Upper lobe of left lung (tissue), 4 donors: ENCODE measurements around the gene NCMAP.

ENCODE experiments used
- POLR2A ChIP-seq, 4 donors: fragments of 450-650 bp; IDR thresholded peaks; one replicate each; pipeline ENCODE4 v1.5.1; 2016 to 2017; ENCODE audit warnings: antibody characterized with exemption in 4 of 4, mild to moderate bottlenecking in 2 of 4
- POLR2AphosphoS5 ChIP-seq, 2 donors: sonication (generic); formaldehyde crosslinking; IDR thresholded peaks; one replicate each; pipeline ENCODE4 v1.5.1; 2017; ENCODE audit warnings: antibody characterized with exemption in 2 of 2
- TF ChIP-seq, protein P1 (sequence below), 6 experiments: fragments of 450-650 bp in 4 of 6; fragments of 200-600 bp in 2 of 6; sonication (generic) in 2 of 6; IDR thresholded peaks; one replicate each; pipeline ENCODE4 v1.5.1; 2016 to 2019; ENCODE audit warnings: antibody characterized with exemption in 6 of 6

DNA sequence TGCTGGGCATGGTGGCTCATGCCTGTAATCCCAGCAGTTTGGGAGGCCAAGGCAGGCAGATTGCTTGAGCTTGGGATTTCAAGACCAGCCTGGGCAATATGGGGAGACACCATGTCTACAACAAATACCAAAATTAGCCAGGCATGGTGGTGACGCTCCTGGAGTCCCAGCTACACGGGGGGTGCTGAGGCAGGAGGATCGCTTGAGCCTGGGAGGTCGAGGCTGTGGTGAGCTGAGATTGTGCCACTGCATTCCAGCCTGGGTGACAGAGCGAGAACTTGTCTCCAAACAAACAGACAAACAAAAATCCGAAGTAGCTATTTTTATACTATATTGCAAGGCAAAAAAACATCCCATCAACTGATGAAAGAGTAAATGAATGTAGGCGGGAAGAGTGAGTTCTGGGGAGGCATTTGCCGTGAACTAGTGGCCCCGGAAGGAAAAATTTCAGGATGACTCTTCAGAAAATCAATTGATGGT is 40.6 kb downstream of the NCMAP start:
- TF ChIP-seq, protein P1, sequence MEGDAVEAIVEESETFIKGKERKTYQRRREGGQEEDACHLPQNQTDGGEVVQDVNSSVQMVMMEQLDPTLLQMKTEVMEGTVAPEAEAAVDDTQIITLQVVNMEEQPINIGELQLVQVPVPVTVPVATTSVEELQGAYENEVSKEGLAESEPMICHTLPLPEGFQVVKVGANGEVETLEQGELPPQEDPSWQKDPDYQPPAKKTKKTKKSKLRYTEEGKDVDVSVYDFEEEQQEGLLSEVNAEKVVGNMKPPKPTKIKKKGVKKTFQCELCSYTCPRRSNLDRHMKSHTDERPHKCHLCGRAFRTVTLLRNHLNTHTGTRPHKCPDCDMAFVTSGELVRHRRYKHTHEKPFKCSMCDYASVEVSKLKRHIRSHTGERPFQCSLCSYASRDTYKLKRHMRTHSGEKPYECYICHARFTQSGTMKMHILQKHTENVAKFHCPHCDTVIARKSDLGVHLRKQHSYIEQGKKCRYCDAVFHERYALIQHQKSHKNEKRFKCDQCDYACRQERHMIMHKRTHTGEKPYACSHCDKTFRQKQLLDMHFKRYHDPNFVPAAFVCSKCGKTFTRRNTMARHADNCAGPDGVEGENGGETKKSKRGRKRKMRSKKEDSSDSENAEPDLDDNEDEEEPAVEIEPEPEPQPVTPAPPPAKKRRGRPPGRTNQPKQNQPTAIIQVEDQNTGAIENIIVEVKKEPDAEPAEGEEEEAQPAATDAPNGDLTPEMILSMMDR (IDR thresholded peaks at IDR 0.05): no peak
- TF ChIP-seq POLR2A (IDR thresholded peaks at IDR 0.05) (no peak), POLR2AphosphoS5 (IDR thresholded peaks at IDR 0.05) (no peak)
